HepG2 (cell line): ENCODE results near the gene MLST8. TPM values are rescaled to one million over a fixed set of nuclear protein-coding genes. Genes with fewer than 3 reads are reported as not detected.

ENCODE experiments used
- EP300 ChIP-seq, 3 experiments: sonication (generic) in 1 of 3; formaldehyde crosslinking in 1 of 3; IDR thresholded peaks; 2 replicates each; pipeline versions ENCODE4 v1.5.1 to v1.6.1; 2011 to 2020; ENCODE audit warnings: low read depth in 2 of 3, low read length in 2 of 3, borderline replicate concordance in 1 of 3, improper control_type of control experiment in 1 of 3, mild to moderate bottlenecking in 1 of 3, missing genetic modification reagents in 1 of 3, moderate library complexity in 1 of 3
- KDM2A ChIP-seq: sonication (generic); formaldehyde crosslinking; IDR thresholded peaks from 2 replicates; pipeline ENCODE4 v1.4.0; 2020; ENCODE audit warnings: low read depth, missing genetic modification reagents, borderline replicate concordance
- NFE2L2 ChIP-seq: fragments of 150-350 bp; IDR thresholded peaks from 2 replicates; pipeline ENCODE4 v1.6.1; 2014; ENCODE audit warnings: low read length
- RARG ChIP-seq: sonication (generic); formaldehyde crosslinking; IDR thresholded peaks from 2 replicates; pipeline ENCODE4 v1.4.0; 2020; ENCODE audit warnings: low read depth, mild to moderate bottlenecking, missing genetic modification reagents
- SRY ChIP-seq: sonication (generic); formaldehyde crosslinking; IDR thresholded peaks from 2 replicates; pipeline ENCODE4 v1.8.0; 2022; ENCODE audit warnings: mild to moderate bottlenecking, missing genetic modification reagents
- ZBTB39 ChIP-seq: sonication (generic); formaldehyde crosslinking; IDR thresholded peaks from 2 replicates; pipeline ENCODE4 v1.5.0; 2020; ENCODE audit warnings: missing genetic modification reagents
- ZNF12 ChIP-seq: sonication (generic); formaldehyde crosslinking; IDR thresholded peaks from 2 replicates; pipeline ENCODE4 v1.5.0; 2020; ENCODE audit warnings: missing genetic modification reagents
- ZNF501 ChIP-seq: sonication (generic); formaldehyde crosslinking; IDR thresholded peaks from 2 replicates; pipeline ENCODE4 v1.5.1; 2020; ENCODE audit warnings: mild to moderate bottlenecking, moderate library complexity, missing genetic modification reagents
- polyA plus RNA-seq, 8 experiments: library from polyadenylated mRNA; depleted of rRNA in 3 of 8; stranded (reverse) in 7 of 8; unstranded in 1 of 8; fragments of >200 nt; fragmentation: Illumina TruSeq in 4 of 8; extraction: Trizol in 4 of 8; gene quantifications; 2 replicates each; pipeline versions ENCODE4 v1.2.1 to v1.2.3, GENCODE V29; 2011 to 2016; ENCODE audit warnings: low read depth in 4 of 8, missing spikeins in 1 of 8, mixed read lengths in 1 of 8; ENCODE audit not compliant: insufficient read depth in 1 of 8
- total RNA-seq, 5 experiments: library from RNA; depleted of rRNA; stranded (reverse); fragments of >200 nt; fragmentation: Illumina TruSeq; extraction: Trizol; gene quantifications; 2 replicates each; pipeline ENCODE4 v1.2.3, GENCODE V29; 2016; ENCODE audit warnings: low read depth in 1 of 5
- TF ChIP-seq, protein P1 (sequence below): sonication (generic); formaldehyde crosslinking; IDR thresholded peaks from 2 replicates; pipeline ENCODE4 v1.4.0; 2020; ENCODE audit warnings: missing genetic modification reagents
- TF ChIP-seq, protein P2 (sequence below): sonication (generic); formaldehyde crosslinking; IDR thresholded peaks from 2 replicates; pipeline ENCODE4 v1.4.0; 2020; ENCODE audit warnings: missing genetic modification reagents, mild to moderate bottlenecking, borderline replicate concordance
- TF ChIP-seq, protein P3 (sequence below): sonication (generic); formaldehyde crosslinking; conservative IDR thresholded peaks from 2 replicates; pipeline ENCODE4 v1.8.0; 2022; ENCODE audit warnings: mild to moderate bottlenecking, moderate library complexity, missing genetic modification reagents
- TF ChIP-seq, protein P4 (sequence below): sonication (generic); formaldehyde crosslinking; IDR thresholded peaks from 2 replicates; pipeline ENCODE4 v1.4.0; 2020; ENCODE audit warnings: missing genetic modification reagents
- TF ChIP-seq, protein P5 (sequence below): sonication (generic); formaldehyde crosslinking; IDR thresholded peaks from 2 replicates; pipeline ENCODE4 v1.4.0; 2020; ENCODE audit warnings: missing genetic modification reagents, borderline replicate concordance

The MLST8 gene
- total and polyA plus RNA-seq, 2 of the 13 experiments (the other 11 are each of a cell fraction or from before 2014, with no cell fraction given): 30.8 to 72.7 TPM

DNA sequence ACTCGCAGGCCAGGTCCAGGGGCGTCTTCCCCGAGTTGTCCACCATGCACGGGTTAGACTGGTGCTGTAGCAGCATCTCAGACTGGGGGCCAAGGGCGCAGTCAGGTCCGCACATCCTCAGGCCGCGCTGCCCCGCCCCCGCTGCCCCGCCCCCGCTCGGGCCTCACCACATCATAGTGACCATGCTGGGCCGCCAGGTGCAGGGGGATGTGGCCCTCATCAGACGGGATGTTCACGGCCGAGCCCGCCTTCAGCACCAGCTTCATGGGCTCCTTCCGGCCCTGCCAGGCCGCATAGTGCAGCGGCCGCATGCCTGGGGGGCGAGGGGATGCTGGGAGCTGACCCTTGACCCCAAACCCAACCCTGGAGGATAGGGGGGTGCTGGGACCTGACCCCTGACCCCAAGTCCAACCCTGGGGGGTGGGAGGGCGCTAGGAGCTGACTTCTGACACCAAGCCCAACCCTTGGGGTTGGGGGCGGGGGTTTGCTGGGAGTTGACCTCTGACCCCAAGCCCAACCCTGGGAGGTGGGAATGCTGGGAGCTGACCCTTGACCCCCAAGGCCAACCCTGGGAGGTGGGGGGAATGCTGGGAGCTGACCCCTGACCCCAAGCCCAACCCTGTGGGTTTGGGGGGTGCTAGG is 15.9 kb upstream of the MLST8 start (continued):
- TF ChIP-seq, protein P1, sequence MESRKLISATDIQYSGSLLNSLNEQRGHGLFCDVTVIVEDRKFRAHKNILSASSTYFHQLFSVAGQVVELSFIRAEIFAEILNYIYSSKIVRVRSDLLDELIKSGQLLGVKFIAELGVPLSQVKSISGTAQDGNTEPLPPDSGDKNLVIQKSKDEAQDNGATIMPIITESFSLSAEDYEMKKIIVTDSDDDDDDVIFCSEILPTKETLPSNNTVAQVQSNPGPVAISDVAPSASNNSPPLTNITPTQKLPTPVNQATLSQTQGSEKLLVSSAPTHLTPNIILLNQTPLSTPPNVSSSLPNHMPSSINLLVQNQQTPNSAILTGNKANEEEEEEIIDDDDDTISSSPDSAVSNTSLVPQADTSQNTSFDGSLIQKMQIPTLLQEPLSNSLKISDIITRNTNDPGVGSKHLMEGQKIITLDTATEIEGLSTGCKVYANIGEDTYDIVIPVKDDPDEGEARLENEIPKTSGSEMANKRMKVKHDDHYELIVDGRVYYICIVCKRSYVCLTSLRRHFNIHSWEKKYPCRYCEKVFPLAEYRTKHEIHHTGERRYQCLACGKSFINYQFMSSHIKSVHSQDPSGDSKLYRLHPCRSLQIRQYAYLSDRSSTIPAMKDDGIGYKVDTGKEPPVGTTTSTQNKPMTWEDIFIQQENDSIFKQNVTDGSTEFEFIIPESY (CRISPR knock-in tag): peak; percentile 49; the same call in 1 of the 2 replicates
- TF ChIP-seq, protein P2, sequence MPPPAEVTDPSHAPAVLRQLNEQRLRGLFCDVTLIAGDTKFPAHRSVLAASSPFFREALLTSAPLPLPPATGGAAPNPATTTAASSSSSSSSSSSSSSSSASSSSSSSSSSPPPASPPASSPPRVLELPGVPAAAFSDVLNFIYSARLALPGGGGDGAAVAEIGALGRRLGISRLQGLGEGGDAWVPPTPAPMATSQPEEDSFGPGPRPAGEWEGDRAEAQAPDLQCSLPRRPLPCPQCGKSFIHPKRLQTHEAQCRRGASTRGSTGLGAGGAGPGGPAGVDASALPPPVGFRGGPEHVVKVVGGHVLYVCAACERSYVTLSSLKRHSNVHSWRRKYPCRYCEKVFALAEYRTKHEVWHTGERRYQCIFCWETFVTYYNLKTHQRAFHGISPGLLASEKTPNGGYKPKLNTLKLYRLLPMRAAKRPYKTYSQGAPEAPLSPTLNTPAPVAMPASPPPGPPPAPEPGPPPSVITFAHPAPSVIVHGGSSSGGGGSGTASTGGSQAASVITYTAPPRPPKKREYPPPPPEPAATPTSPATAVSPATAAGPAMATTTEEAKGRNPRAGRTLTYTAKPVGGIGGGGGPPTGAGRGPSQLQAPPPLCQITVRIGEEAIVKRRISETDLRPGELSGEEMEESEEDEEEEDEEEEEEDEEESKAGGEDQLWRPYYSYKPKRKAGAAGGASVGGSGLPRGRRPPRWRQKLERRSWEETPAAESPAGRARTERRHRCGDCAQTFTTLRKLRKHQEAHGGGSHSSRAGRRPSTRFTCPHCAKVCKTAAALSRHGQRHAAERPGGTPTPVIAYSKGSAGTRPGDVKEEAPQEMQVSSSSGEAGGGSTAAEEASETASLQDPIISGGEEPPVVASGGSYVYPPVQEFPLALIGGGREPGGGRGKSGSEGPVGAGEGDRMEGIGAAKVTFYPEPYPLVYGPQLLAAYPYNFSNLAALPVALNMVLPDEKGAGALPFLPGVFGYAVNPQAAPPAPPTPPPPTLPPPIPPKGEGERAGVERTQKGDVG (CRISPR knock-in tag): no peak
- no peak for TF ChIP-seq ZNF501 (CRISPR knock-in tag)
- TF ChIP-seq SRY (CRISPR knock-in tag): no peak
- TF ChIP-seq EP300 (IDR thresholded peaks at IDR 0.05; ENCODE audit: low read depth in 2 of 2, low read length in 2 of 2): peak in 1 of 2 experiments; percentile 2; a peak in 1 of 4 replicates
- no peak for TF ChIP-seq EP300 (CRISPR knock-in tag; IDR thresholded peaks at IDR 0.05; ENCODE audit: borderline replicate concordance)
- no peak for TF ChIP-seq ZBTB39 (CRISPR knock-in tag)
- no peak for TF ChIP-seq RARG
- TF ChIP-seq ZNF12 (CRISPR knock-in tag): no peak
- TF ChIP-seq, protein P3, sequence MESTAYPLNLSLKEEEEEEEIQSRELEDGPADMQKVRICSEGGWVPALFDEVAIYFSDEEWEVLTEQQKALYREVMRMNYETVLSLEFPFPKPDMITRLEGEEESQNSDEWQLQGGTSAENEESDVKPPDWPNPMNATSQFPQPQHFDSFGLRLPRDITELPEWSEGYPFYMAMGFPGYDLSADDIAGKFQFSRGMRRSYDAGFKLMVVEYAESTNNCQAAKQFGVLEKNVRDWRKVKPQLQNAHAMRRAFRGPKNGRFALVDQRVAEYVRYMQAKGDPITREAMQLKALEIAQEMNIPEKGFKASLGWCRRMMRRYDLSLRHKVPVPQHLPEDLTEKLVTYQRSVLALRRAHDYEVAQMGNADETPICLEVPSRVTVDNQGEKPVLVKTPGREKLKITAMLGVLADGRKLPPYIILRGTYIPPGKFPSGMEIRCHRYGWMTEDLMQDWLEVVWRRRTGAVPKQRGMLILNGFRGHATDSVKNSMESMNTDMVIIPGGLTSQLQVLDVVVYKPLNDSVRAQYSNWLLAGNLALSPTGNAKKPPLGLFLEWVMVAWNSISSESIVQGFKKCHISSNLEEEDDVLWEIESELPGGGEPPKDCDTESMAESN (CRISPR knock-in tag): no peak
- TF ChIP-seq, protein P4, sequence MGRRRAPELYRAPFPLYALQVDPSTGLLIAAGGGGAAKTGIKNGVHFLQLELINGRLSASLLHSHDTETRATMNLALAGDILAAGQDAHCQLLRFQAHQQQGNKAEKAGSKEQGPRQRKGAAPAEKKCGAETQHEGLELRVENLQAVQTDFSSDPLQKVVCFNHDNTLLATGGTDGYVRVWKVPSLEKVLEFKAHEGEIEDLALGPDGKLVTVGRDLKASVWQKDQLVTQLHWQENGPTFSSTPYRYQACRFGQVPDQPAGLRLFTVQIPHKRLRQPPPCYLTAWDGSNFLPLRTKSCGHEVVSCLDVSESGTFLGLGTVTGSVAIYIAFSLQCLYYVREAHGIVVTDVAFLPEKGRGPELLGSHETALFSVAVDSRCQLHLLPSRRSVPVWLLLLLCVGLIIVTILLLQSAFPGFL (CRISPR knock-in tag): no peak
- TF ChIP-seq KDM2A (CRISPR knock-in tag): no peak
- TF ChIP-seq NFE2L2: no peak
- TF ChIP-seq, protein P5, sequence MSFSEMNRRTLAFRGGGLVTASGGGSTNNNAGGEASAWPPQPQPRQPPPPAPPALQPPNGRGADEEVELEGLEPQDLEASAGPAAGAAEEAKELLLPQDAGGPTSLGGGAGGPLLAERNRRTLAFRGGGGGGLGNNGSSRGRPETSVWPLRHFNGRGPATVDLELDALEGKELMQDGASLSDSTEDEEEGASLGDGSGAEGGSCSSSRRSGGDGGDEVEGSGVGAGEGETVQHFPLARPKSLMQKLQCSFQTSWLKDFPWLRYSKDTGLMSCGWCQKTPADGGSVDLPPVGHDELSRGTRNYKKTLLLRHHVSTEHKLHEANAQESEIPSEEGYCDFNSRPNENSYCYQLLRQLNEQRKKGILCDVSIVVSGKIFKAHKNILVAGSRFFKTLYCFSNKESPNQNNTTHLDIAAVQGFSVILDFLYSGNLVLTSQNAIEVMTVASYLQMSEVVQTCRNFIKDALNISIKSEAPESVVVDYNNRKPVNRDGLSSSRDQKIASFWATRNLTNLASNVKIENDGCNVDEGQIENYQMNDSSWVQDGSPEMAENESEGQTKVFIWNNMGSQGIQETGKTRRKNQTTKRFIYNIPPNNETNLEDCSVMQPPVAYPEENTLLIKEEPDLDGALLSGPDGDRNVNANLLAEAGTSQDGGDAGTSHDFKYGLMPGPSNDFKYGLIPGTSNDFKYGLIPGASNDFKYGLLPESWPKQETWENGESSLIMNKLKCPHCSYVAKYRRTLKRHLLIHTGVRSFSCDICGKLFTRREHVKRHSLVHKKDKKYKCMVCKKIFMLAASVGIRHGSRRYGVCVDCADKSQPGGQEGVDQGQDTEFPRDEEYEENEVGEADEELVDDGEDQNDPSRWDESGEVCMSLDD (CRISPR knock-in tag): 0 out of 2 replicates have a peak, but pooled peaks have one; percentile 56
